ENCODE results near the gene TMEM131. TPM values are rescaled to one million over a fixed set of nuclear protein-coding genes. Genes with fewer than 3 reads are reported as not detected.

TMEM131 gene
- total and polyA plus RNA-seq, 2 of the 8 experiments (the other 6 are each of a cell fraction or from before 2014, with no cell fraction given) = 9.7 to 22.9 TPM

- no peak overlapping the region for H3K4ac ChIP-seq (replicated peaks; ENCODE audit: insufficient read length, low read depth, low read length)
- H3K23me2 ChIP-seq (ENCODE audit: low read depth, low read length) = no peaks in the 10 kb centered on the region
- H2BK5ac ChIP-seq (ENCODE audit: low read depth, low read length) = no peak overlapping the region
- H3K27me3 ChIP-seq (replicated peaks in 1 of 4; ENCODE audit: control insufficient read depth in 3 of 4, extremely low read depth in 1 of 4, insufficient read depth in 3 of 4, low read length in 3 of 4) = no peaks in the 10 kb centered on the region; a peak in 1 of 7 replicates
- H3K4me1 ChIP-seq (replicated peaks in 1 of 4; ENCODE audit: control insufficient read depth in 3 of 4, insufficient read depth in 4 of 4, low read length in 3 of 4) = no peaks in the 10 kb centered on the region
- no peak overlapping the region for H3K4me2 ChIP-seq (ENCODE audit: insufficient read depth in 1 of 2, low read depth in 2 of 2, low read length in 2 of 2)
- no peaks in the 10 kb centered on the region for H3K36me3 ChIP-seq (ENCODE audit: control insufficient read depth in 2 of 4, insufficient read depth in 4 of 4, low read length in 3 of 4)
- no peak for FAIRE-seq
- H2BK12ac ChIP-seq (ENCODE audit: low read depth, low read length) = no peak overlapping the region
- POLR2A ChIA-PET (ENCODE audit: partially characterized antibody) = no interaction called here
- no peaks in the 10 kb centered on the region for H3K79me2 ChIP-seq (ENCODE audit: control insufficient read depth in 1 of 2, insufficient read depth in 2 of 2, low read length in 2 of 2)
- H3K9me3 ChIP-seq (ENCODE audit: insufficient read depth in 2 of 2, low read depth in 1 of 2, low read length in 1 of 2) = 0 out of 4 replicates have a peak, but pooled peaks cover 0 to 7% of the 10 kb centered on the region in 2 experiments
- H3K4me3 ChIP-seq (ENCODE audit: extremely low read depth in 1 of 4, insufficient read depth in 2 of 4, low read depth in 3 of 4, low read length in 4 of 4) = no peak overlapping the region
- no peak overlapping the region; the same call in 1 of the 2 replicates for H2AFZ ChIP-seq (ENCODE audit: low read length)
- H4K91ac ChIP-seq (replicated peaks; ENCODE audit: insufficient read length, low read length) = no peak overlapping the region
- no peak overlapping the region for H3K23ac ChIP-seq (ENCODE audit: insufficient read length)
- no peak overlapping the region for H3K14ac ChIP-seq (ENCODE audit: insufficient read length)
- no peak overlapping the region for H3K9ac ChIP-seq (replicated peaks in 1 of 4; ENCODE audit: extremely low read depth in 1 of 4, low read depth in 3 of 4, low read length in 3 of 4)
- no peak overlapping the region for H3K56ac ChIP-seq (replicated peaks; ENCODE audit: insufficient read length, low read depth, low read length)
- no peak for DNase-seq (ENCODE audit: low read depth in 1 of 2, low spot score in 2 of 2)
- H4K8ac ChIP-seq (ENCODE audit: extremely low read depth, insufficient read depth, low read length) = no peak overlapping the region
- no peak overlapping the region for H2BK120ac ChIP-seq (replicated peaks; ENCODE audit: low read depth, low read length)
- H3K27ac ChIP-seq (ENCODE audit: low read depth, low read length) = no peak overlapping the region
- H2AK5ac ChIP-seq (ENCODE audit: low read depth, low read length) = no peak overlapping the region
- no peaks in the 10 kb centered on the region for H3K79me1 ChIP-seq (ENCODE audit: low read depth, low read length)
- H2BK20ac ChIP-seq (ENCODE audit: low read length) = no peak overlapping the region
- H4K20me1 ChIP-seq (replicated peaks in 1 of 2; ENCODE audit: control insufficient read depth in 1 of 2, insufficient read depth in 2 of 2, low read length in 2 of 2) = no peaks in the 10 kb centered on the region
- no peak overlapping the region for H2BK15ac ChIP-seq (ENCODE audit: low read length)
- no peak overlapping the region for H3K18ac ChIP-seq (ENCODE audit: extremely low read depth, low read length)
- H4K5ac ChIP-seq (ENCODE audit: insufficient read length, low read depth, low read length) = no peak overlapping the region
- WGBS, 2 experiments (ENCODE audit: extremely low coverage in 1 of 2, insufficient coverage in 1 of 2, insufficient read length in 1 of 2, insufficient replicate concordance in 2 of 2, low coverage in 1 of 2, low lambda C conversion rate in 2 of 2, missing lambda C conversion rate in 1 of 2) = 92% methylated on average over 10 of the region's 11 CpGs; no CpG with 5 or more reads in 1 of the 2 experiments
- CTCF ChIA-PET (ENCODE audit: partially characterized antibody) = interaction anchor here (0.5 kb wide), 1 partner anchor 194 kb away, joined by 3 read pairs; no protein-coding TSS in a partner anchor
Observed at GRCh38 chr2:98020992-98021713, 25.4 kb upstream of the TMEM131 start.

Data from H1 (cell line).